AG09319 (cell line): ENCODE data around the gene SYT8.
A peak's percentile ranks its signal among the peaks of the same experiment; 100 is the strongest.

Experiments used
- DNase-seq: peaks from one replicate; pipeline ENCODE4 v3.0.0-alpha.2; 2010; ENCODE audit warnings: low read depth; ENCODE audit errors: extremely low read depth
- CTCF ChIP-seq: IDR thresholded peaks from 2 replicates; pipeline ENCODE4 v1.5.1; 2011; ENCODE audit warnings: low read depth, mild to moderate bottlenecking, inconsistent platforms, low read length, moderate library complexity

Gene SYT8

DNA sequence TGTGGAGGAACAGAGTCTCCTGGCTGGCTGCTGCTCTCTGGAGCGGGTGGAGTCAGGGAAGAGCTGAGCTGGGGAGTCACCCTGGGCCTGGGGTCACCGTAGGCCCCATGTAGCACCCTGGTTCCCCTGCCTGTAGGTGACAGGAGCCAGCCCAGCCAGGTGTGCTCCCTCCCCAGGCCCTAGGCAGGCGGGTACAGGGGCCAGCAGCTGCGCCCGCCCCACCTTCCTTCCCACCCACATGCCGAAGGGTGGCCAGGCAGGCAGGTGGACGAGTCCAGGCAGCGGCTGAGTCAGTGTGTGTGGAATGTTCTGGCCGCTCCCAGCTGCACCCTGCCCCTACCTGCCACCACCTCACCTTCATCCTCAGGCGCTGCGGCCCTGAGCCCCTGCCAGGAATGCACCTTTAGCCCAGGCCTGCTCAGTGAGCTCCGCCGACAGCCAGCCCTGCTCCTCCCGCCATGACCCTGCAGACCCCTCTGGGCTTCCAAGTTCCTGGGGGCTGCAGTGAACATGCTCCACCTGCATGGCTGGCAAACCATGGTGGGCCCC is 654 bp upstream of the SYT8 start:
- no peak for DNase-seq
- no peak for TF ChIP-seq CTCF

DNA sequence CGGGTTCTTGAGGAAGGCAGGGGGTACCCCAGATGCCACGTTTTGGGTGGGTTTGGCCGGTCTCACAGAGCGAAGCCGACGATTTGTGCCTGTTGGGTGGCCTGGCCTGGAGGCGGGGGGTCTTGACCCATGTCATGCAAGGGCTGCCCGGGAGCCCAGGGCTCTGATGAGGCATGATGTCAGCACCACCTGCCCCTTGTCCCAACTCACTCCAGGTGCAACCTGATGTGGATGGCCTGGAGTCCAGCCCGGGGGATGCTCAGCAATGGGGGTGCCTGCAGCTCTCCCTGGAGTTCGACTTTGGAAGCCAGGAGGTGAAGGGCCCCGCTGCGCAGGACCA is 851 bp downstream of the SYT8 start:
- DNase-seq = no peak
- no peak for TF ChIP-seq CTCF

- no peak for TF ChIP-seq CTCF
- no peak for DNase-seq
Observed at GRCh38 chr11:1836011-1836945, 1.5 kb downstream of the SYT8 start.

GRCh38 chr11:1837171-1838076 is 2.6 kb downstream of the SYT8 start:
- DNase-seq = no peak
- TF ChIP-seq CTCF = peak; percentile 94

GRCh38 chr11:1838077-1838425 is 3.3 kb downstream of the SYT8 start:
- no peak for TF ChIP-seq CTCF
- no peak for DNase-seq

DNA sequence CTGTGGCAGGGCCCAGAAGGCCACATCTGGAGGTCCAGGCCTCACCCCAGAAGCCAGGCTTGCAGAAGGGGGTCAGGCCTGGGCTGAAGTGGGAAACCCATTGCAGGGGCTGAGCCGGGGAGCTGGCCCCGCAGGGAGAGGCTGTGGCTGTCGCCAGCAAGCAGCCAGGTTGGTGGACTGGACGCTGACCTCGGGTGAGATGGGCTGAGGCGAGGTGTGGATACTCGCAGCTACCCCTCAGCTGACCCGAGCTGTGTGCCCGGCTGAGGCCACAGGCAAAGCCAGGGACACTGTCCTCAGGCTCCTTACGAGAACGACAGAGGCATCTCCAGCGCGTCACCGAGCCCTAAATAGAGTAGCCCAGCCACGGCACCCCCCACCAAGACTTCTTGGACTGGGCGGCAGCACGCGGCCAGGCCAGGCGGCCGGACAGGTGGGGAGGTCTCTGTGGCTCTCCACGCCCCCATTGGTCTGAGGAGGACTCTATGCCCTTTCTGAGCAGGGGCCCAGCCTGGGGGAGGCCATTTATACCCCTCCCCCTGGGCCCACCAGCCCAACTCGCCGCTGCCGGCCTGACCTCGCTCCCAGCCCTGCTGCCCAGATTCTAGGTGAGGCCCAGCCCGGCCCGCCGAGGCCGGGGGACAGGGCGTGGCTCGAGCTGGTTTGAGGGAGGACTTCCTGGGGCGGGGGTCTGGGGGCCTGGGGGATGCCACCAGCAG is 3.8 kb downstream of the SYT8 start, which contains the start of gene TNNI2:
TSS of gene TNNI2 (plus strand) at position 556 of the 719 bp plus-strand sequence. CDS start 716 bp downstream, outside the sequence.
- TF ChIP-seq CTCF = no peak
- DNase-seq = no peak
